ENCODE results near the gene EIF2AK2.
A peak's percentile ranks its signal among the peaks of the same experiment; 100 is the strongest.
"Not testable (repeated sequence)": the region's sequence is repeated elsewhere in the genome, so short reads cannot be mapped to it uniquely, and the experiment has no call there.

The EIF2AK2 gene

DNA sequence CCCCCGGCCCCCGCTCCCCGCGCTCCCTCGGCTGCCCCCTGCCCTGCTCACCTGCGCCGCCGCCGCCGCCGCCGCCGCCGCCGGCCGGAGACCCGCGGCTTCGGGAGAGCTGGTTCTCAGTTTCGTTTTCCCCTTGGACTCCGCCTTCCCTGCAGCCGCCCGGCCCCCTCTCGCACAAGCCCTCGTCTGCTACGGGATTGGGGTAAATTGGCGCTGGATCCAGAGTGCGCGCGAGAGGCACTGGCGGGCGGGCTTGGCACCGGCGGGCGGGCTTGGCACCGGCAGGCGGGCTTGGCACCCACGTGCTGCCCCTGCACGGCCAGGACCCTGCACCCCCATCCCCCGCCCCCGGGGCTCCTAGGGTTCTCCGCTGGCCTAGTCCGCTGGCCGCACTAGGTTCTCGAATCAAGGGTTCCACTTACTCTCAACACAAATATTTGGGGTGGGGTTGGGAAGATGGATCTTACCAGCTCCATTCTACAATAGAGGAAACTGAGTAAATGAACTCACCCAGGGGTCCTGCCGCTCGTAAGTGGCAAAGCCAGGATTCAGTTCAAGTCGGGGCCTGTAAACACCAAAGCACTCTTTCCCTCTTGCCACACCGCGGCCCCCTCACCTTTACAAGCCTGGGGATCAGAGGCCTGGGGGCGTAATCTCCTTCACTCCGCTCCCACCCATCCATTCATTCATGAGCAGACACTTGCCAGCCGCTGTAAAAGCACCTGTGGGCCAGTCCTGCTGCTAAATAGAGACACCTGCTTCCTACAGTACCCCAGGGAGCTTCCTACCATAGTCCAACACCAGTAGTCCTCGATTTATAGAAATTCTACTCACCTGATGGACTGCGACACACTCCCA lies at the start of gene EIF2AK2:
EIF2AK2 (minus strand) TSS at position 124 of the 858 bp plus-strand sequence. CDS start 9,174 bp downstream, outside the sequence.
- DNase-seq: peak; percentile 92

DNA sequence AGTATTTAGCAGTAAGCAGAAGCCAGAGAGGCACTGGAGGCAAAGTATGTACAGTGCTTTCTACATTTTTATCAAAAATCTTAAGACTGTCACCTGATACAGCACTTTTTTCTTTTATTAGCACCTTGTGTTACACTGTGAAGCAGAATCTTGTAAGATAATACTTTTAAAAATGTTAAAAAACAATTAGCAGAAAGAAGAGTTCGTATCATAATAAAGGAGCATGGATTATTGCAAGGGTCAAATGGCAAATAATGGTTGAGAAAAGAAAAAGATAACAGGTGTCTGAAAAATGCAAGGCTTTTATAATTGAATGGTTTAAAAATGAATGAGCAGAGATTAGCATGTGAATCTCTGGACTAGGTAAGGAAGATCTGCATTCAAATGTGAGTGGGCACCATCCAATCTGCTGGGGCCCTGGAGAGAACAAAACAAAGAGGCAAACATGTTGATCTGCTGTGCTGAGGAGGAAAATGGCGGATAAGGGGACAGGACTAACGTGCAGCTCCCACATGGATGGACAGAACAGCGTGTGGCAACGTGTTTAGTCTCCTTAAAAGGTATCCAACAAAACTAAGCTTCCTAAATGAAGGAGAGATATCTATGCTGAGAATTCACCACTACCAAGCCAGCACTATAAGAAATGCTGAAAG lies 49.0 kb upstream of the EIF2AK2 start:
- no peak for DNase-seq

DNA sequence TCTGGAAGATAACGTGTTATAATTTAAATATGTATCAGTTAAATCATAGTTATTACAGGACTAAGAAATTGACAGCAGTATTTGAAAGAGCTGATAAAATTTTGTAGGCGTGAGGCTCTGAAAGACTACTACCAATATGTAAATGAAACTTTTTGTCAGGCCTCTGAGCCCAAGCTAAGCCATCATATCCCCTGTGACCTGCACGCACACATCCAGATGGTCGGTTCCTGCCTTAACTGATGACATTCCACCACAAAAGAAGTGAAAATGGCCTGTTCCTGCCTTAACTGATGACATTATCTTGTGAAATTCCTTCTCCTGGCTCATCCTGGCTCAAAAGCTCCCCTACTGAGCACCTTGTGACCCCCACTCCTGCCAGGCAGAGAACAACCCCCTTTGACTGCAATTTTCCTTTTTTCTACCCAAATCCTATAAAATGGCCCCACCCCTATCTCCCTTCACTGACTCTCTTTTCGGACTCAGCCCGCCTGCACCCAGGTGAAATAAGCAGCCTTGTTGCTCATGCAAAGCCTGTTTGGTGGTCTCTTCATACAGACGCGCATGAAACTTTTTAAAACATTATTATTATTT lies 48.4 kb upstream of the EIF2AK2 start:
- not testable (repeated sequence) for DNase-seq

DNA sequence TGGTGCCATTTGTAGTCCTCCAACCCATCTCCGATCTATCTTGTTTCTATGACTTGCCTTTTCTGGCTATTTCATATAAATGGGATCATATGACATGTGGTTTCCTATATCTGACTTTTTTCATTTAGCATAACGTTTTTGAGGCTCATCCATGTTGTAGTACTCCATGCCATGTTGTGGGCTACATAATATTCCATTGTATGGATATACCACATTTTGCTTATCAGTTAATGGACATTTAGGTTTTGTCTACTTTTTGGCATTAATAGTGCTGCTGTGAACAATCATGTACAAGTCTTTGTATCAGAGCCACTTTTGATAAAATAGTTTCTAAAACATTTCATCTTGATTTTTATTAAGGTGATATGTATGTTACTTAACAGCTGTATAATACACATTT lies 46.9 kb upstream of the EIF2AK2 start:
- DNase-seq: no peak

DNA sequence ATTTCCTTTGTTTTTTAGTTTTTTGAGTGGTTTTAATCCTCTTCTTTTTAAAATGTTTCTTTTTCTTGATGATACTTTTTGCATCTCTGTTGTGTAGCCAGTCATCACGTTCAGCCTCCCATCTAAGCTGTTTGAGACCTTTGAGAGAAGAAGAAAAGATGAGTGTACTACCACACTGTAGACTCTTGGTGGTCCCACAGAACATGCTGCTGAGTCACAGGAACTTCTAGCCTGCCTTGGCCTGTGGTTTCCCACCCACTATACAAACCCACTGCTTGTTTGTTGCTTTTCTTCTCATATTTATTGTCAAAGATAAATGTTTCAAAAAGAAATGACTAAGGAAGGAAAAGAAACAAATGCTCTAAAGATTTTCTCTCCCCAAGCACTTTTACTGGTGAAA lies 45.0 kb upstream of the EIF2AK2 start:
- no peak for DNase-seq

DNA sequence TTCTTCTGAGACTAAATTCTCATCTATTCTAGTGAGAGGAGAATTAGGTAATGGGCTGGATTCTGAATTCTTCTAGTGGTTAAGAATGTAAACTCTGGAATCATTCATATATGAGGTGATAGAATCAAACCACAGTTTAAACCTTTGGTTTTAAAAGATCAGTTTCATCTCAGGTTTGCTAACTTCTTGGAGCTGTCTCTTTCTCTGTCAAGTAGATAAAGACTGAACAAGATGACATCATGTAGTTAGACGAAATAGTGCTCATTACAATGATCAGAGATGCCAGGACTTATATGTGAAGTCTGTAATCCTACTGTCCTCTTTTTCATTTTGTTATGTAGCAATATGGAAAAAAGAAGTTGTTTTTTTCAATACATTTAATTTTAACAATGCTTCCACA lies 44.4 kb upstream of the EIF2AK2 start:
- DNase-seq: no peak

DNA sequence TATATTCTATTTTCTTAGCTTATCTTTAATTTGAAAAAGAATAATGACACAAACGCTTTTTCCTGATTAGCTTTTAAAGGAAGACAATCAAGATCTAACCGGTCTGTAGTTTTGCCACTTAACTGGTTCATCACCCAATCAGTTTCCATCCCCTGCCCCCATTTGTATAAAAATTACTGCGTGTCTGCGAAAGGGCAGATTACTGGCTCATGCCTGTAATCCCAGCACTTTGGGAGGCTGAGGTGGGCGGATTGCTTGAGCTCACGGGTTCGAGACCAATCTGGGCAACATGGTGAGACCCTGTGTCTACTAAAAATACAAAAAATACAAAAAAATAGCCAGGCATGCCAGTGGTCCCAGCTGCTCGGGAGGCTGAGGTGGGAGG lies 41.9 kb upstream of the EIF2AK2 start:
- no peak for DNase-seq

DNA sequence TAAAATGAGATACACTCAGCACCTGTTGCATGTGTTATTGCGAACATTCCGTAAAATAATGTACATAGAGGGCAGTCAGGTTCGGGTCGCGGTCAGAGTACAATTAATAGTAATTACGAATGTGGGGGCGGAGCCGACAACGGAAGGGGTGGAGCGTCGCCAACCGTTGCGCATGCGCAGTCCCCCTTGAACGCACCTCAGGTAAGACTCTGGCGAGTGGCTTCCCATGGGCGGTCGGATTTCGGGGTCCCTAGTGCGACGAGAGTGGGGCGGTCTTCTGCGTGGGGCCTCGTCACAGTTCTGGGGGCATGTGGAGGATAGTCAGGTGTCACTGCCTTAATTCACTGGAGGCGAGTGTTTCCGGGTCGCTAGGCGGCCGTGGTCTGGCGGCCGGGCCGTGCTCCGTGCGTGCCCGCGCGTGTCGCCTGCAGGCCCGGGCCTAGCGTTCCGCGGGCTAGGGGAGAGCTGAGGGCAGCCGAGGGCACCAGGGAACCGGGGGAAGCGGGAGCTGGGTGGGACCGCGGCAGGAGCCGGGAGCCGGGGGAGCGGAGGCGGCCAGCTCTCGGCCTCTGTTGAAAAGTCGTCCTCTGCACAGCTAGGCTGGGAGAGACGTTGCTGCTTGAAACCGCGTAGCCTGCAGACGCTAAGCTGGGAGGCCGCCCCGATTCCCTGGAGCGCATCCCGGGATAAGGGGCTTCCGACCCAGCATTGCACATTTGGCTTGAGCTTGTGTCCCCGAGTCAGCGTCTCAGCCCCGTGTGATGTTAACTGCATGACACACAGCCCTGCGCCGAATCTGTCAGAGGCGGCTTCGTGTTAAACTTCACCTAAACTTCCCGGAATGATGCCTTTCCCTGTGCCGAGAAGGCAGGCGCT lies 39.8 kb upstream of the EIF2AK2 start, which contains the start of gene CEBPZOS:
CEBPZOS (plus strand) TSS at position 177 of the 876 bp plus-strand sequence. CDS start 3,209 bp downstream, outside the sequence.
- DNase-seq: peak; percentile 72

DNA sequence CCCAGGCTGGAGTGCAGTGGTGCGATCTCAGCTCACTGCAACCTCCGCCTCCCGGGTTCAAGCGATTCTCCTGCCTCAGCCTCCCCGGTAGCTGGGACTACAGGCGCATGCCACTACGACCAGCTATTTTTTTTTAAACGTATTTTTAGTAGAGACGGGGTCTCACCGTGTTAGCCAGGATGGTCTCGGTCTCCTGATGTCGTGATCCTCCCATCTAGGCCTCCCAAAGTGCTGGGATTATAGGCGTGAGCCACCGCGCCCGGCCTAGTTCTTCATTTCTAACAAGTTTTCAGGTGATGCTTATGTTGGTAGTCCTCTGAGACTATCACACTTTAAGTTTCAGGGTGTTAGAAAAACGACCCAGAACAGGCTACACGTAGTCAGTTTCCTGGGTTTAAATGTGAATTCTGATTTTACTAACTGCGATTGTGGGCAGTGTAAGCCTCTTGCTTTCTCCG lies 39.1 kb upstream of the EIF2AK2 start:
- not testable (repeated sequence) for DNase-seq

DNA sequence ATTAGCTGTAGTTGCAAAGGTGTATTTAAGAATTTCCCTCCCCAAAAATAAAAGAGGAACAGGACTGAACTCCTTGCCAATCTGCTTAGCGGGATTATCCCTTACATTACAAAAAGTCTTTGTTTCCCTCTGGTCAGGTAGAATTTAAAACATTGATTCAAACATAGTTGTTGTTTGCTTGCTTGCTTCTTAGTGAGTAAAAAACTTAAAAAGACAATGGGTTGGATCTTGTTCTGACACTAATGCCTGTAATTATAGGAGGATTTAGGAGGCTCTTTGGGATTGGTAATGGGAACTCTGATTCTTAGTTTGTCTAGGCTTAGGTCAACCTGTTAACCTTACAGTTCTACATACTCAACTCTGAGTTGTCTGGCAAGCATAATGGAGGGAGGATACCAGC lies 35.8 kb upstream of the EIF2AK2 start:
- DNase-seq: no peak

DNA sequence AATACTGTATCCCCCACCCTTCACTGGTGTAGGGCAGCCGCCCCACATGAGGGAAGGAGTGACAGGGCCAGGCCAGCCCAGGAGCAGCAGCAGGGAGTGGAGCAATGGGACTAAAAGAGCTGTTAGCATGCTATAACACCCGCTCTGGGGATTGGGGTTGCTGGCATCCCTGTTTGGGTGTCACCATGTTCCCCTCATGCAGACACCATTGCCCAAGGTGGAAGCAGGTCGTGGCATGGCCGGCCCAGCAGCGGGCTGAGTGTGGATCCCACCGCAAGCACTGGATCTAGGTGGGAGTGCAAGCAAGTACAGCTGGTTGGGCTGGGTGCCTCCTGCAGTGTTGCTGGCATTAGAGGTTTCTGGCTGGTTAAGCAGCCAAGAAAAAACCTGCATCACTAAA lies 35.0 kb upstream of the EIF2AK2 start:
- DNase-seq: no peak

DNA sequence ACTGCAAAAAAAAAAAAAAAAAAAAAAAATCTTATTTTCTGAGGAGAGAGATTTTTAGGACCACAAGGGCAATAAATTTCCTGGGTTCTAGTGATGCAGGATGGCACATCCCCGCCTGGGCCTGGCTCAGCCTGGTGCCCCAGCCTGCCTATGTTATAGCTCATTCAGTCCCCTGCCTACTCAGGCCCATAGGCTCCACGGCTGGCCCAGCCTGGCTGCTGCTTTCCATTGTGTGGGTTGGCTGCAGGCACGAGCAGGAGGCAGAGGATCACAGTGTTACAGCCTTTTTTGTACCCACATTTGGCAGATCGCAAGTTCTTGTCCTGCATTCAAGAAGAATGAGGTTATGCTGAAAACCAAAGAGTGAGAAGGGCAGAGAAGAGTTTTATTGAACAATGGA lies 34.5 kb upstream of the EIF2AK2 start:
- no peak for DNase-seq

DNA sequence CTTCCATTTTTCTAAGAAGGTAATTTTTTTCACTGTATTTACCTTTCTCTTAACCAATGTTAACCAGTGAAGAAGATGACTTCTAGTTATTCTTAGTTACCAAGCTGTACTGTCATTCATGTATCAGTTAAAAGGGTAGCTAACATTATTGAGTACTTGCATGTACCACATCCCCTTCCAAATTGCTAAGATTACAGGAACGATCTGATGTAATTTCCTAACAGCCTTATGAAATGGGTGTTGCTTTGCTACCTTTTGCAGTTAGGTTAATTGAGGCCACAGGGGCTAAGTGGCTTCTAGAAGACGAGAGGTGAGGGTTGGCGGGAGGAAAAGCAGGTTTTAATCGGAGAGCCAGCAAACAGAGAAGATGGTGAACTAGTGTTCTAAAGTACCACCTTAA lies 33.5 kb upstream of the EIF2AK2 start:
- DNase-seq: no peak

DNA sequence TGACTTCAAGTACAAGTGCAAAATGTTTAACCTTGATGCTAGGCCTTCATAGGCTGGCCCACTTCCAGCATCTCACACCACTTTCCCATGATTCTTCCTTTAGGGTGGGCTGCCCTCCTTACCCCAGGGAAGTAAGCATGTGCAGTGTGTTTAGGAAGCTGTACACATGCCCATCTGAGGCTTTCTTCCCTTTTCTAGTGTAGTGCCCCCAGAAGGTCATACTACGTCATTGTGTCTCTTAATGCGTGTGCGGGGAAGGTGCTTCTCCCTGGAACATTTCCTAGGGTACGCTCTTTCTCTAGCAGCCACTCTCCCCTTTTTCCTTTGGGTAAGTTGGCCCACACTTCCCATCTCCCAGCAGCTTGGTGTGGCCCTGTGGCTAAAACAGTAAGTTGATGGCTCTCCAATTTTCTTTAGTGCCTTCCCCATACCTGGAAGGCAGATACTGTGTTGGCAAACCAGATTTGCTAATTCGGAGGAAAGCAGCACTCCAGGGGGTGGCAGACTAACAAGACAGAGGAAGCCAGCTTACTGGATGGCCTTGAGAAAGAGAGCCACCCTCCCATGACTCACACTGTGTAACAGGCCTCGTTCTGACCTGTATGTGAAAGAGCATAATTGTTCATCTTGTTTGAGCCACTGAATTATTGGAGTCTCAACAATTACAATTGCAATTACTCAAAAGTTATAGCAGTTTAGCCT lies 32.8 kb upstream of the EIF2AK2 start:
- DNase-seq: peak; percentile 8

DNA sequence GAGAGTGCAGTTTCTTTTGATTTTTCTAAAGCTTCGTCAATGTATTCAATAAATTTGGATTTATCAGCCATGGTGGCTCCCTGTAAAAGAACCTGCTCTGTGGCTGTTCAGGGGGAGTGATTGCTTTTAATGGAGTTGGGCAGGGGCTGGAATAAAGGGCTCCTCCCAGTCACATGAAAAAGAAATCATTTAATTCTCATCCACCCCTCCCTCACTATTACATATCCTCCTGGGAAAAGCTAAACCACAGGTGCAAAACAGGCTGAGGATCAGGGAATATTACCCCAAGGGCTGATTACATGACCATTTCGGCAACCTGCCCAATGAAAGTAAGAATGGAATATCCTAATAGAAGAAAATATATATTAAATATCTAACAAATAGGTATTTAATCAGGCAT lies 31.8 kb upstream of the EIF2AK2 start, which contains the start of gene SULT6B1:
SULT6B1 (minus strand) TSS at position 101 of the 400 bp plus-strand sequence; CDS start at position 71, 30 bp downstream.
- DNase-seq: no peak

DNA sequence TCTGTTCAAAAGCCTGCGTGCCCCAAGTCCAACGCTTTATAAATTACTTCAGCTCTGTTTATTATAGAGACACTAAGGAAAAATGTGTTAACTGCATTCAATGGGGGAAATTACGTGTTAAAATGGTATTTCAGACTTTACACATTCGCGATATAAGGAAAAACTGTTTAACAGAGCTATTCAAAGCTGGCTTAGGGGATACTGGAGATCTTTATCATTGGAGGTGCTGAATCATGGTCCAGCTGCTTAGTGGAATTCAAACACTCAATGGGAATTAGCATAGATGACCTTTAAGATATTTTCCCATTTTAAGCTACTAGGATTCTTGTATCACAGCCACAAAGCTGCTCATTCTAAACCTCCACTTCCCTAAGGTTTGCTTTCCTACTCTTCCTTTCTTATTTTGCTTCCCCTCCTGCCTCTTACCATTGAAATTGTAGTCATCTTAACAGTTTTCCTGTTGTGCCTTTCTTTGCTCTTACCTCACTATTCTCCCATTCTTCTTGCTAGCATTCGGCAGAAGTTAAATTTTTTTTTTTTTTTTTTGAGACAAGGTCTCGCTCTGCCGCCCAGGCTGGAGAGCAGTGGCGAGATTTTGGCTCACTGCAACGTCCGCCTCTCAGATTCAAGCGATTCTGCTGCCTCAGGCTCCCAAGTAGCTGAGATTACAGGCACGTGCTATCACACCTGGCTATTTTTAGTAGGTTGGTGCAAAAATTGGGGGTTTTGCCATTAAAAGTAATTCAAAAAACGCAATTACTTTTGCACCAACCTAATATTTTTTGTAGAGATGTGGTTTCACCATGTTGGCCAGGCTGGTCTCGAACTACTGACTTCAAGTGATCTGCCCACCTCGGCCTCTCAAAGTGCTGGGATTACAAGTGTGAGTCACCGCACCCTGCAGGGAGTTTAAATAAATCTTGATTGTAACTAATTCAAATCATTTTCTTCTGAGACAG lies 25.2 kb upstream of the EIF2AK2 start:
- DNase-seq: no peak

DNA sequence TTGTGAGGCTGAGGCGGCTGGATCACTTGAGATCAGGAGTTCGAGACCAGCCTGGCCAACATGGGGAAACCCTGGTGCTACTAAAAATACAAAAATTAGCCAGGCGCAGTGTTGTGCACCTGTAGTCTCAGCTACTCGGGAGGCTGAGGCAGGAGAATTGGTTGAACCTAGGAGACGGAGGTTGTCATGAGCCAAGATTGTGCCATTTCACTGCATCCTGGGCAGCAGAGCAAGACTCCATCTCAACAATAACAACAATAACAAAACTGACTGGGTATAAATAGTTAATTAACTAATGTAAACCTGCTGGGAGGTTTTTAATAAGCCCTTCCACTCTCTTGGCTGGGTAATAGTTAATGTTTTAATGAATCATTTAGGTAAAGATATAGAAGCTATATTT lies 23.9 kb upstream of the EIF2AK2 start:
- no peak for DNase-seq

DNA sequence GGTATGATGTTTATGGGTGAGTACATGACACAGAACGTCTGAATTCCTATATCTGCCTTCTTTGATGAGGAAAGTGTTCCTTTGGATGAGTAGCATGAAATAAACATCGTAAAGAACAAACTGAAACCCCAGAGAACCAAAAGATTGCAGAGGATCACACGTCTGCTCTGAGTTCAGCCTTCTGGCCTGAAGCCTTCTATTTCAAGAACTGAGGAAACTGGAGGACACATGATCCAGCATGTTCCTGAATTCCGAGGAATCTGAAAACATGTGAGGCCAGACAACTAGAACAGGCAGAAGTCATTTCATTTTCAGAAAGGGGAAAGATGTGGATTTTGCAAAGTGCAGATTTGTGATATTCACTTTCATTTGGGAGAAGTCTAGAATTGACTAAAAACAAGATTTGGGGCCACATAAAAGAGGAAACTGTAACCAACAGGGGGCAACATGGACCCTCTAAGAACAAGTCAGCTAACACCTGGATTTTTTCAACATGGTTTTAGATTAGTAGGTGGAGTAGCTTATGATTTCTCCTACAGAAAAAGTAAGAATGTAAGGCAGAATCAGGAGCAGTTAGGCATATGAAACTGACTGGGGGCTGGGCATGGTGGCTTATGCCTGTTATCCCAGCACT lies 23.3 kb upstream of the EIF2AK2 start:
- DNase-seq: no peak

DNA sequence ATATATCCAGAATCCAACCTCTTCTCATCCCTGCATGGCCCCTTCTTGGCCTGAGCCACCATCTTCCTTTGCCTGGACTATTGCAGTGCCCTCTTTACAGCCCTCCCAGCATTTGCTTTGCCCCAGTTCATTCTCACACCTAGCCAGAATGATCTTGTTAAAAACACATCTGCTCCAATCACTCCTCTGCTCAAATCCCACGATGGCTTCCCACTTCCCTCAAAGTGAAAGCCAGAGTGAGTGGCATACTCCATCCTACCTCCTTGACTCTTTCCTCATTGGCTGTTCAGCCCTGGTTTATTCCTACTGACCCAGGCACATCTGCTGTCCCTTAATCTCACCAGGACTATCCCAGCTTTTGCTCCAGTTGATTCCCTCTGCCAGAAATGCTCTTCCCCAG lies 17.0 kb upstream of the EIF2AK2 start:
- DNase-seq: no peak

DNA sequence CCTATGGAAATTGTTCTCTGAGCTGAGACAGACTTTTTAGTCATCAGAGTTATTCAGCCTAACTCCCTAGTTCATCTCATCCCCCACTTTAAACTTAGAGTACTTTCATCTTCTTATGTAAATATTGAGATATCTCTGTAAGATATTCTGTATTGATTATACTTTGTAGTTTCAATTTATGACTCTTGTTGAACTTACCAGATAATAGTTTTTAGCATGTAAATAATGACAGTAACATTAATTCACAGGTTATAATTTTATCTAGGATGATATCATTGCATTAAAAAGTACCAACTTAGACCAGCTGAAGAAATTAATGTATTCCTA lies 14.8 kb upstream of the EIF2AK2 start:
- DNase-seq: no peak

Measured in COR-L47 (cell line).